HUES64 (cell line): ENCODE measurements around the gene OR5F1. TPM values are rescaled to one million over a fixed set of nuclear protein-coding genes. Genes with fewer than 3 reads are reported as not detected.

Experiments
- H3K27ac ChIP-seq: 2 replicates; pipeline ENCODE4 v1.7.0; 2013; ENCODE audit warnings: low read depth, low read length, inconsistent platforms
- H3K27me3 ChIP-seq: 2 replicates; pipeline ENCODE4 v1.6.1; 2013; ENCODE audit warnings: mild to moderate bottlenecking, low read length; ENCODE audit not compliant: insufficient read depth
- H3K36me3 ChIP-seq: 2 replicates; pipeline ENCODE4 v1.6.1; 2013; ENCODE audit warnings: mild to moderate bottlenecking, low read length; ENCODE audit not compliant: insufficient read depth
- H3K4me1 ChIP-seq: 2 replicates; pipeline ENCODE4 v1.6.1; 2013; ENCODE audit warnings: mild to moderate bottlenecking, low read length, moderate library complexity; ENCODE audit not compliant: insufficient read depth
- H3K4me3 ChIP-seq: 2 replicates; pipeline ENCODE4 v1.5.1; 2013; ENCODE audit warnings: mild to moderate bottlenecking, low read length, moderate library complexity
- H3K9ac ChIP-seq: 2 replicates; pipeline ENCODE4 v1.6.1; 2013; ENCODE audit warnings: mild to moderate bottlenecking, low read depth, low read length
- H3K9me3 ChIP-seq: 2 replicates; pipeline ENCODE4 v1.6.1; 2013; ENCODE audit warnings: low read depth, low read length; ENCODE audit not compliant: insufficient read depth
- WGBS: fragments of 150-250, 120-280 bp; methylation state at CpG from one replicate; pipeline ENCODE4 v1.1.7; 2013; ENCODE audit warnings: missing lambda C conversion rate; 5-methylcytosine and 5-hydroxymethylcytosine counted together
- polyA plus RNA-seq, 2 experiments: library from polyadenylated mRNA; stranded (reverse); fragments of 50-300 nt; gene quantifications; one replicate each; pipeline ENCODE4 v1.2.3, GENCODE V29; 2013

The OR5F1 gene
- not detected for polyA plus RNA-seq (2013, experiment 1 of 2)
- polyA plus RNA-seq (2013, experiment 2 of 2), result not detected

GRCh38 chr11:55994525-55994924 lies at the start of gene OR5F1:
TSS of gene OR5F1 (minus strand) at chr11:55994625. CDS start at chr11:55994625, 0 bp downstream.
- no peaks in the 10 kb centered on the region for H3K36me3 ChIP-seq
- peaks cover 11% of the 10 kb centered on the region; the same call in 1 of the 2 replicates for H3K9me3 ChIP-seq
- peaks cover 20% of the 10 kb centered on the region; the same call in 1 of the 2 replicates for H3K4me1 ChIP-seq
- H3K27ac ChIP-seq, result no peak within 1 kb of the TSS
- no peak within 1 kb of the TSS for H3K4me3 ChIP-seq
- no peaks in the 10 kb centered on the region for H3K27me3 ChIP-seq
- H3K9ac ChIP-seq, result no peak within 1 kb of the TSS
- WGBS, result 100% methylated on average over 2 of the region's 2 CpGs

GRCh38 chr11:56027354-56027753 lies 32.9 kb upstream of the OR5F1 start, which contains the start of gene OR5AS1:
TSS of gene OR5AS1 (plus strand) at chr11:56027654. CDS start at chr11:56030419, 2,765 bp downstream.
- Histone ChIP-seq H3K4me3 (no peak within 1 kb of the TSS), H3K9ac (no peak within 1 kb of the TSS), H3K4me1 (no peaks in the 10 kb centered on the region), H3K36me3 (no peaks in the 10 kb centered on the region), H3K27me3 (no peaks in the 10 kb centered on the region), H3K9me3 (no peaks in the 10 kb centered on the region), H3K27ac (no peak within 1 kb of the TSS)

DNA sequence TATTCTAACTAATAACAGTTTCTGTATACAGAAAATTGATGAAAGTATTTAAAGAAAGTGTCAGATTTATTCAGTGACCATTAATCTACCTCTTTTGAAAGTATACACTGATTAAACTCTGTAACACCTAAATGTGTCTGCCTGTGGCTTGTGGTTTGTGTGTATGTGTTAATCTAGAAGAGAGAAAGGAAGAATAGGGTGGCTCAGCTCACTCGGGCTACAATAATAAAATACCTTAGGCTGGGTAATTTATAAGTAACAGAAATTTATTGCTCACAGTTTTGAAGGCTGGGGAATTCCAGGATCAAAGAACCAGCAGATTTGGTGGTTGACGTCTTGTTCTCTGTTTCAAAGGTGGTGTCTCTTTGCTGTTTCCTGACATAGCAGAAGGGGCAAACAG lies 19.4 kb upstream of the OR5F1 start:
- no peaks in the 10 kb centered on the region for H3K4me1 ChIP-seq
- H3K9me3 ChIP-seq, result no peaks in the 10 kb centered on the region
- no peak overlapping the region for H3K9ac ChIP-seq
- H3K4me3 ChIP-seq, result no peak overlapping the region
- no peaks in the 10 kb centered on the region for H3K36me3 ChIP-seq
- no peak overlapping the region for H3K27ac ChIP-seq
- no peaks in the 10 kb centered on the region for H3K27me3 ChIP-seq
- 90% methylated on average over 1 of the region's 2 CpGs for WGBS

DNA sequence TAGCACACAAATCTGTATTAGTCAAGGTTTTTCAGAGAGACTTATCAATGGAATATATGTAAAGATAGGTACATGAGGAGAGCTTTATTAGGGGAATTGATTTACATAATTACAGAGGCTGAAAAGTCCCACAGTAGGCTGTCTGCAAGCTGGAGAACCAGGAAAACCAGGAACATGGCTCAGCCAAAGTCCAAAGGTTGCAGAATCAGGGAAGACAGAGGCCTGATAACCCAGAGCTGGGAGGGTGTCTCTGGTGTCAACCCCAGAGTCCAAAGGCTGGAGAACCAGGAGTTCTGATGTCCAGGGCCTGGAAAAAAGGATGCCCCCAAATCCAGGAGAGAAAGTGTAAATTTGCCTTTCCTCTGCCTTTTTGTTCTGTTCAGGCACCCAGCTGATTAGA lies 16.3 kb upstream of the OR5F1 start:
- H3K27me3 ChIP-seq, result no peaks in the 10 kb centered on the region
- no peaks in the 10 kb centered on the region for H3K9me3 ChIP-seq
- H3K4me3 ChIP-seq, result no peak overlapping the region
- no peak overlapping the region for H3K9ac ChIP-seq
- H3K4me1 ChIP-seq, result no peaks in the 10 kb centered on the region
- H3K36me3 ChIP-seq, result no peaks in the 10 kb centered on the region
- H3K27ac ChIP-seq, result no peak overlapping the region

DNA sequence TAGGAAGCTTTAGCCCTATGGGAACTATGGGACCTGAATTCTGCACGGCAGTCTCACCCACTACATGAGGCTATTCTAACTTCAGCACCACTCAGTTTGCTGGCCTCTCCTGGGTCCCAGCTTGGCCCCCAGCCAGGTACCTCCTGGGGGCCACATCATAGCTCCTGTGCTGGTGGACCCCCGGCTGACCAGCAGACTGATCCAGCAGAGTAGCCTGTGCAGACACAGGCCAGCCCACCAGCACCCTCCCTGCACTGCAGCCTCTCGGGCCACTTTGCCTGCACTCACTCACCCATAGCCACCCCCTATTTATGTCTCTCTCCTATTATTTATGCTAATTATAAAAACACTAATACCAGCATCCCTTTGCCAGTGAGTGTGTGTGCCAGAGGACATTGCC lies 23.5 kb downstream of the OR5F1 start:
- H3K9ac ChIP-seq, result no peak overlapping the region
- no peaks in the 10 kb centered on the region for H3K9me3 ChIP-seq
- H3K36me3 ChIP-seq, result no peaks in the 10 kb centered on the region
- no peak overlapping the region for H3K27ac ChIP-seq
- 96% methylated on average over 3 of the region's 3 CpGs for WGBS
- peaks cover 7% of the 10 kb centered on the region for H3K4me1 ChIP-seq
- no peak overlapping the region for H3K4me3 ChIP-seq
- no peaks in the 10 kb centered on the region for H3K27me3 ChIP-seq

- Histone ChIP-seq H3K4me3 (no peak within 1 kb of the TSS), H3K27ac (no peak within 1 kb of the TSS), H3K9ac (no peak within 1 kb of the TSS), H3K27me3 (no peaks in the 10 kb centered on the region), H3K36me3 (no peaks in the 10 kb centered on the region), H3K4me1 (peaks cover 7% of the 10 kb centered on the region), H3K9me3 (no peaks in the 10 kb centered on the region)
- 93% methylated on average over 2 of the region's 2 CpGs for WGBS
Observed at GRCh38 chr11:55969845-55970244, 24.6 kb downstream of the OR5F1 start, which contains the start of gene OR10AG1. TSS of gene OR10AG1 (minus strand) at chr11:55969945. CDS start at chr11:55969907, 38 bp downstream.

- H3K9me3 ChIP-seq, result no peaks in the 10 kb centered on the region
- H3K27me3 ChIP-seq, result no peaks in the 10 kb centered on the region
- H3K36me3 ChIP-seq, result no peaks in the 10 kb centered on the region
- H3K9ac ChIP-seq, result no peak overlapping the region
- no peak overlapping the region for H3K27ac ChIP-seq
- H3K4me1 ChIP-seq, result no peaks in the 10 kb centered on the region; the same call in 1 of the 2 replicates
- H3K4me3 ChIP-seq, result no peak overlapping the region
- 96% methylated on average over 5 of the region's 5 CpGs for WGBS
Observed at GRCh38 chr11:55967914-55968313, 26.5 kb downstream of the OR5F1 start.

- H3K36me3 ChIP-seq, result no peaks in the 10 kb centered on the region
- no peaks in the 10 kb centered on the region; the same call in 1 of the 2 replicates for H3K4me1 ChIP-seq
- no peak overlapping the region for H3K27ac ChIP-seq
- no peaks in the 10 kb centered on the region for H3K9me3 ChIP-seq
- no peak overlapping the region for H3K9ac ChIP-seq
- H3K4me3 ChIP-seq, result no peak overlapping the region
- H3K27me3 ChIP-seq, result no peaks in the 10 kb centered on the region
- WGBS, result 68% methylated on average over 2 of the region's 2 CpGs
Observed at GRCh38 chr11:55966391-55966790, 28.0 kb downstream of the OR5F1 start.

GRCh38 chr11:55956521-55956920 lies 37.9 kb downstream of the OR5F1 start:
- Histone ChIP-seq H3K9ac (no peak overlapping the region), H3K27me3 (no peaks in the 10 kb centered on the region), H3K36me3 (no peaks in the 10 kb centered on the region), H3K4me3 (no peak overlapping the region), H3K4me1 (no peaks in the 10 kb centered on the region), H3K27ac (no peak overlapping the region), H3K9me3 (no peaks in the 10 kb centered on the region)
- 78% methylated on average over 2 of the region's 4 CpGs for WGBS

GRCh38 chr11:55949330-55949729 lies 45.1 kb downstream of the OR5F1 start:
- H3K9ac ChIP-seq, result no peak overlapping the region
- no peak overlapping the region for H3K27ac ChIP-seq
- peaks cover 3% of the 10 kb centered on the region; the same call in 1 of the 2 replicates for H3K9me3 ChIP-seq
- no peaks in the 10 kb centered on the region for H3K36me3 ChIP-seq
- no peak overlapping the region for H3K4me3 ChIP-seq
- 86% methylated on average over 4 of the region's 4 CpGs for WGBS
- no peaks in the 10 kb centered on the region for H3K4me1 ChIP-seq
- H3K27me3 ChIP-seq, result no peaks in the 10 kb centered on the region
